Measurements from ENCODE around the gene RRAGB.

The RRAGB gene

DNA sequence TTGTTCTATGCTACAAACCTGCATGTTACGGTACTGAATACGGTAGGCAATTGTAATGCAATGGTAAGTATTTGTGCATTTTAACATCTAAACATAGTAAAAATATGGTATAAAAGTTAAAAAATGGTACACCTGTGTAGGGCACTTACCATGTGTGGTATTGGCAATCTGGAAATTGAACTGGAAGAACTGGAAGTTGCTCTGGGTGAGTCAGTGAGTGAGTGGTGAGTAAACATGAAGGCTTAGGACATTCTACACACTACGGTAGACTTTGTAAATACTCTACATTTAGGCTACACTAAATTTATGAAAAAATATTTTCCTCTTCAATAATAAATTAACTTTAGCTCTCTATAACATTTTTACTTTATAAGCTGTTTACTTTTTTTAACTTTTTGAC, 78.9 kb downstream of the RRAGB start:
- Histone ChIP-seq H3K4me1 (no peaks in the 10 kb centered on the region), H3K4me3 (no peak overlapping the region), H3K27me3 (no peaks in the 10 kb centered on the region), H3K9me3 (no peaks in the 10 kb centered on the region), H3K36me3 (no peaks in the 10 kb centered on the region), H3K27ac (no peak overlapping the region)
- TF ChIP-seq, protein P1, sequence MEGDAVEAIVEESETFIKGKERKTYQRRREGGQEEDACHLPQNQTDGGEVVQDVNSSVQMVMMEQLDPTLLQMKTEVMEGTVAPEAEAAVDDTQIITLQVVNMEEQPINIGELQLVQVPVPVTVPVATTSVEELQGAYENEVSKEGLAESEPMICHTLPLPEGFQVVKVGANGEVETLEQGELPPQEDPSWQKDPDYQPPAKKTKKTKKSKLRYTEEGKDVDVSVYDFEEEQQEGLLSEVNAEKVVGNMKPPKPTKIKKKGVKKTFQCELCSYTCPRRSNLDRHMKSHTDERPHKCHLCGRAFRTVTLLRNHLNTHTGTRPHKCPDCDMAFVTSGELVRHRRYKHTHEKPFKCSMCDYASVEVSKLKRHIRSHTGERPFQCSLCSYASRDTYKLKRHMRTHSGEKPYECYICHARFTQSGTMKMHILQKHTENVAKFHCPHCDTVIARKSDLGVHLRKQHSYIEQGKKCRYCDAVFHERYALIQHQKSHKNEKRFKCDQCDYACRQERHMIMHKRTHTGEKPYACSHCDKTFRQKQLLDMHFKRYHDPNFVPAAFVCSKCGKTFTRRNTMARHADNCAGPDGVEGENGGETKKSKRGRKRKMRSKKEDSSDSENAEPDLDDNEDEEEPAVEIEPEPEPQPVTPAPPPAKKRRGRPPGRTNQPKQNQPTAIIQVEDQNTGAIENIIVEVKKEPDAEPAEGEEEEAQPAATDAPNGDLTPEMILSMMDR (IDR thresholded peaks at IDR 0.05), result no peak
- DNase-seq, result no peak
- intact Hi-C loops (cut with DNase I; ENCODE audit: low total_unique reads), result no loop called here

DNA sequence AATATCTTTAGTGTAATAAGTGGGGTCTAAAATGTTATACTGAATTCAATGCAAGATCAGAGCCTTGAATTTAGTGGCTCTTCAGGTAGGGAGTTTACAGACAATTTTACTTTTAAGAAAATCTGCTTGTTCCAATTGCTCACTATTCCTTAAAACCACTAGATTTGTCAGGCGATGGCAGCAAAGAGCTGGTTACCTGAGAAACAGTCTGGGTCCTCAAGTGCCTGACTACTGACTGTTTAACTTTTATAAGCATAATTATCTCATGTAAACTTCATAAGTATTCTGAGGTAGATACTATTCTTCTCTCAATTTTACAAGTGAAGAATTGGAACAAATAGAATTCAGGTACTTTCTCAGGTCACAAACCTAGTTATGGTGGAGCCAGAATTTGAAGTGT, 84.3 kb downstream of the RRAGB start:
- H3K27ac ChIP-seq, result no peak overlapping the region
- H3K4me1 ChIP-seq, result no peaks in the 10 kb centered on the region
- H3K9me3 ChIP-seq, result no peaks in the 10 kb centered on the region
- intact Hi-C loops (cut with DNase I; ENCODE audit: low total_unique reads), result no loop called here
- no peaks in the 10 kb centered on the region for H3K27me3 ChIP-seq
- no peaks in the 10 kb centered on the region for H3K36me3 ChIP-seq
- no peak for DNase-seq
- TF ChIP-seq, protein P1 (IDR thresholded peaks at IDR 0.05), result no peak
- H3K4me3 ChIP-seq, result no peak overlapping the region

Measured in tibial artery (tissue), 4 donors.